Stimulated activated CD8-positive, alpha-beta memory T cell treated with anti-CD3 and anti-CD28 coated beads, Interleukin-4, amount 100 ng/mL, for 24 hours (primary cell): ENCODE data around the gene PPOX.
A peak's percentile ranks its signal among the peaks of the same experiment; 100 is the strongest.

Source experiments
- DNase-seq: peaks from one replicate; pipeline ENCODE4 v3.0.0-alpha.2; 2020; ENCODE audit warnings: low read depth

Gene PPOX

DNA sequence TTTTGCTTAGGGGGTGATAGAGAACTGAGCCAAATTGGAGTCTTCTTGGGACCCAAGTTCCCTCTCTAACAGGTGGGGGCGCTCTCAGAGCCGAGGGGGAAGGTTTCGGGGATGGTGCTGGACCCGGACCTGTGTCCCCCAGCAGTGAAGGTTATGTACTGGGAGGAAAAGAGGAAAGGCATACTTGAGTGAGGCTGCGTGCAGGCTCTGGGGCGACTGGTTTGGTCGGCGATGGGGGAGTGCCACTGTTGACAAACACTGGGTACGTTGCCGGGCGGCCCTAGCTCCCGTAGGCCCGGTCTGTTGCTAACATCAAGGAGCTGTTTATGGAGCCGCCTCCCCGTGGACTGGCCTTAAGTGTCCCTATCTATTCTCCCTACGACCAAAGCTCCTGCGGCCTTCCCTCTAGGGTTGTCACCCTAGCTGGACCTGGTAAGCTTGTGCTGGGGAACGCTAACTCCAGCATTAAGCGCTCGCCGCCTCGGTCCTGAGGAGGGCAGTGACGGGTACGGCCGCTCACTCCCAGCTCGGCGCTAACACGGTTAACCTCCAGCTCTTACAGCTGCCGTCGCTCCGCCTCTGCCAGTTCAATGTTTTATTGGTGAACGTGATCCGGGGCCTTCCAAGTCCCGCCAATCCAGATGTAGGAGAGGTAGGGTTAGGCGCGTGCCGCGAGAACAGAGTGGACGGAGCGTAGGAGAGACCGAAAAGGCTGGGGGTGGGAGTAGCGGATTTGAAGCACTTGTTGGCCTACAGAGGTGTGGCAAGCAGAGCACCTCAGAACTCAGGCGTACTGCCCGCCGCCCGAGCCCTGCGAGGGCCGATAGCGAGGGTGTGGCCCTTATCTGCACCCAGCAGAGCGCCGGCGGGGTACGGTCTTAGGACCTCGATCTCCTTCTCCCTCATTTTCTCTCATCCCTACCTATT lies at the start of gene PPOX:
PPOX (plus strand) TSS at position 685 of the 927 bp plus-strand sequence. CDS start 422 bp downstream, outside the sequence.
- peak; percentile 85 for DNase-seq

DNA sequence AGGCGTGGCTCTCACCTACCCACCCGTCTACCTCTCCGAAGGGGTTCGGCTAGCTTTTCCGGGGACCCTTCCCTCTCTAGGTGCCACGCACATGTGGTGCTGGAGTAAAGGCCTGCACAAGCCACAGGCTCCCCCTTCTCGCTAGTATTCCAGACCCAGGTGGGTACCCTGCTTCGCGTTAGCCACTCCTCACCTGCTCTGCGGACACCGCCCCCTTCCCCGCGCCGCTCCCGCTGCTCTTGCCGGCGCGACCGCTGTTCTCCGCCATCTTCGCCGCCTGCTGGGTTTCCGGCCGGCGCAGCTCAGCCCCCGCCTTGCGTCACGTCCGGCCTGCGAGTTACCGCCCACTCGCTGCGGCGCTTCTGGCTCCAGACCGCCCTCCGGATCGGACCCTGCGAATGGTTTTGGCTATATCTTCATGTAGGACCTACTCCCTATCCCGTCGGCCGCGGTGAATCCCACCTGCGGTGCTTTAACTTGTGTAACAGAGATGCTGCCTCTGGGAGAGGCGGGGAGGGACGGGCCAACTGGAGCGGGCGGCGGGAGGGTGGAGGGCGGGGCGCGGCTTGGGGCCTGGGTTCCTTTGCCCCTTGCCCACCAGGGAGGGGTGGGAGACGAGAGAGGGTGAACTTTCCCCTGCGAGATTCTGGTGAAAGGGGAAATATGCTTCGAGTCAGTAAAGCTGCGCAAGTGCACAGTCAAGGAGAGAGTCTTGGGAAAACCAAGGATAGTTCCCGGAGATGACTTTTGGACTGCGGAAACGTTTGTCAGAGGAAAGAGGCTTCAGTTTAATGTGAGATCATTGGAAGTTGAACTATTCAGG lies 48.3 kb upstream of the PPOX start, which contains the start of the genes NIT1 and PFDN2:
NIT1 (plus strand) TSS at position 347 of the 823 bp plus-strand sequence; CDS start at position 419, 72 bp downstream.
PFDN2 (minus strand) TSS at position 279 of the 823 bp plus-strand sequence; CDS start at position 268, 11 bp downstream.
- peak; percentile 83 for DNase-seq

DNA sequence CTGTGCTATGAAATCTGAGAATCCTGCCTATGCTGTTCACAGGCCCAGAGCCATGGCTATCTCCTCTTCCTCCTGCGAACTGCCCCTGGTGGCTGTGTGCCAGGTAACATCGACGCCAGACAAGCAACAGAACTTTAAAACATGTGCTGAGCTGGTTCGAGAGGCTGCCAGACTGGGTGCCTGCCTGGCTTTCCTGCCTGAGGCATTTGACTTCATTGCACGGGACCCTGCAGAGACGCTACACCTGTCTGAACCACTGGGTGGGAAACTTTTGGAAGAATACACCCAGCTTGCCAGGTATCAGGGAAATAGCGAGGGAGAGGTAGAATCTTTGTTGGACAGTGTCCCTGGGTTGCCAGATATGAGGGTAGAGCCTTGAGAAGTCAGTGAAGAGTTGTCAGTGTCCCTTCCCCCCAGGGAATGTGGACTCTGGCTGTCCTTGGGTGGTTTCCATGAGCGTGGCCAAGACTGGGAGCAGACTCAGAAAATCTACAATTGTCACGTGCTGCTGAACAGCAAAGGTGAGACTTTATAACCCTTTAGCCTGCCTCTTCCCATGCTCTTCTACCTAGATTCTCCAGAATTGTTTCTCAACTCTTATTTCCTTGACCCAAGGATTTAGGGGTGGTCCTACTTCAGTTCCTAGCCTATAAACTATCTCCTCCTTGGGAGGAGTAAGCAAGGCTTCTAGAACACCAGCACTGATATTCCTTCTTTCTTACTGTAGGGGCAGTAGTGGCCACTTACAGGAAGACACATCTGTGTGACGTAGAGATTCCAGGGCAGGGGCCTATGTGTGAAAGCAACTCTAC lies 46.9 kb upstream of the PPOX start:
- no peak for DNase-seq

DNA sequence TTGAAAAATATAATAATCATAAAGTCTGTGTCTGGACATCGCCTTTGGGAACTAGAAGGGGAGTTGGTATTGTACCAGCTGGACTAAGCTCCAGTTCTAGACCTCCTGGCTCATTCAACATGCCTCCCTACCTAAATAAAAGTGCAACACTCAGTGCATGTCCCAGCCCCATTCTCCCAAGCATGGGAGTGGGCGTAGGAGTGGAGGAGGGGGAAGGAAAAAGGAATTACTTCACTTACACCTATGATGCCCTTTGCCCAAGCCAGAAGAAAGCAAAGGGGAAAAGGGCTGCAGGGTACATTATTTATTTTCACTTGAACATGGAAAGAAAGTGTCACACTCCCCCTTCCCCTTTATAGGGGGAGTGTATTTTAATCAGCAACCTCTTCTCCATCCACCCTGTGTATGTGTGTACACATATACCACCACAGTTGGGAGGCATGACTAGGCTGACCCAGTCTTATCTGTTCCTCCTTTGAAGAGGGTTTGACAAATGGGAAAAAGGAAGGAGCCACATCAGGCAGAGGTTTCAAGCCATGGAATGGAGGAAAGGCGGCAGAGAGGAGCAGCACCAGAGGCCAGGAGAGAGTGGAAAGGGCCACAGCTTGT lies 45.1 kb upstream of the PPOX start:
- no peak for DNase-seq

DNA sequence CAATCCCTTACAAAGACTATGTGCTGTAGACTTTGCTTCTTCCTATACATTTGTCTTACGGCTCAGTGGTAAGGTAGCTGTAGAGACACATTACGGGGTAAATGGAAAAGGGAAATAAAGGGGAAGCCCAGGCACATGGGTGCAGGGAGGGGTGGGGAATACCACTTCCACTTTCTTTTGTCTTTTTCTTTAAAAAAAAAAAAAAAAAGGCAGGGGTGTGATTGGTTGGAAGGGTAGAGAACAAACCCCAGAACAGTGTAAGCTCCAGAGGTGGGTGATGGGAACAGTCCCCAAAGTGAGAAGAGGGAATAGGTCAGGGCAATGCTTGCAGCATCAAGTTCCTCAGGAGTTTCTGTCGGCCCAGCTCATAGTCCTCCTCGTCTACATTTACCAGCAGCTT lies 44.4 kb upstream of the PPOX start:
- DNase-seq, result no peak

DNA sequence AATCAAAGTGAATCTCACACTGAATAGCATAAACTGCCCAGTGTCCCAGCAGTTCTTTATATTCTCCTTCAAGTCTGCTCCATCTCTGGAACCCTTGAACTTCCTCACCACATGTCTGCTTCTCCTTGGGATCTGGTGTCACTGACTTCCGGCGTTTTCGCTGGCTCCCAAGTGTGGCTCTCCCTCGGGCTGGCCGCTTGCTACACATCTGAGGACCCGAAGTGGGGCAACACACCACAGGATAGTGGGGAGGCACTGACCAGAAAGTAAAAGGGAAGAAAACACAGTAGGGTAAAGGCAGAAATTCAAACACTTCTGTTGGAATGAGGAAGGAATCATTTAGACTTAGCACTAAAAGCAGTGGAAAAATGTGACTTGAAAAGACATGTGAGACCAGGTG lies 43.3 kb upstream of the PPOX start:
- no peak for DNase-seq

DNA sequence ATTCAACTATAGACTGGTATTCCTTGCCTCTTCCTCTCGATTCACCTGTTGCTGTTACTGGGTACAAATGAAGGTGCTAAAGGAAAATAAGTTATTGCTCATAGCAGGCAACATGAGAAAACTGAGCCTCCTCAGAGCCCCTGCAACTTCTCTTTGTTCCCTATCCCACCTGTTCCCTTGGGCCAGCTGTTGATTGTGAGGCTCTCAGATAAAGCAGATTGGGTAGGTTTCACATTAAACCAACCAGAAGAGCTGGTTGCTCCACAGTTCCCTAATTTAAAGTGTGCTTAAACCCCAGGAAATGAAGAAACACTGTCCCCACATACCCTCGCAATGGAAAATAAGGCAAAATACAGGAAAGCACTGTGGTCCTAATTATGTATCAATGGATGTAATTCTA lies 38.6 kb upstream of the PPOX start:
- no peak for DNase-seq

DNA sequence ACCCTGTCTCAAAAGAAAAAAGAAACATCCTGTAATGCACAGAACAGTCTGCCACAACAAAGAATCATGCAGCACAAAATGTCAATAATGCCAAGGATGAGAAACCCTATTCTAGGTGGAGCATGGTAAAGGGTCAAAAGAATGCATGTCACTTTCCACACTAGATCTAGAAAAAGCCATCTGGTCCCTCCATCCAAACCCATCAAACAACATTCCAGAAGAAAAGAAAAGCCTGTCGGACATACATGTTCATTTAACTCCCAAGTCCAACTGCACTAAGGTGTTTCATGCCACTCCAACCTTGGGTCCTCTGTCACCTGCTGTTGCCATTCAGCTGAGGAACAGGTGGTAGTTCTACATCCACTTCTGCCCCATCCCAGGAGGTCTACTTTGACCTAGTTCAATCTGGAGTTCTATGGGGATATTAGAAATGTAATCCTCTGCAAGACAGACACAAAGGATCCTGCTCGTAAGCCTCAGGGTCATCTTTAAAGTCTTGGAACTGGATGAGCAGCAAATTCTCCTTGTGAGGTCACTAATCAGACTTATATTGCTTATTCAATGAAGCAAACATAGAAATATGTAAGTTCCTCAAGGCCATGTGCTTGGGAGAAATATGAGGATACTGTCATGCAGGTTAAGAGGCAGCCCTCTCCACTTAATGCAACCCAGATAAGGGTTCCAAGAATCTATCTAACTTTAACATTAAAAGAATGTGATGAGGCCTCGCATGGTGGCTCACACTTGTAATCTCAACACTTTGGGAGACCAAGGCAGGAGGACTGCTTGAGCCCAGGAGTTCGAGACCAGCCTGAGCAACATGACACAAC lies 37.4 kb upstream of the PPOX start:
- DNase-seq, result no peak

DNA sequence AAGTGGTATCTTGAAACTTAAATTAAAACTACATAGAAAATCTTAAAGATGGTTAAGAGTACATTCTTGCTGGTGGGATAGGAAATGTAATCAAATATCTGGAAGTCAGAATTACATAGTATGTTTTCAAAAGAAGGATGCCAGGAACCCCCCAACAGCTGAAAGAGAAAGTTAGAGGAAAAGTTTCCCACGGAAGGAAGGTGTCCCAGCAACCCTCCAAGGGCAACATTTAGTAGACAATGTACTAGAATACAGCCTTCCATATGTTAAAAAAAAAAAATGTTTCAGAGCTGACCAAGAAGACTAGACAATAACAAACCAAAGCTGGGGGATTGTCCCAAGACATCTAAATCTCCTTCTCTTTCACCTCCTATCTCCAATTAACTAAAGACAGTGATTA lies 36.0 kb upstream of the PPOX start:
- DNase-seq, result no peak

DNA sequence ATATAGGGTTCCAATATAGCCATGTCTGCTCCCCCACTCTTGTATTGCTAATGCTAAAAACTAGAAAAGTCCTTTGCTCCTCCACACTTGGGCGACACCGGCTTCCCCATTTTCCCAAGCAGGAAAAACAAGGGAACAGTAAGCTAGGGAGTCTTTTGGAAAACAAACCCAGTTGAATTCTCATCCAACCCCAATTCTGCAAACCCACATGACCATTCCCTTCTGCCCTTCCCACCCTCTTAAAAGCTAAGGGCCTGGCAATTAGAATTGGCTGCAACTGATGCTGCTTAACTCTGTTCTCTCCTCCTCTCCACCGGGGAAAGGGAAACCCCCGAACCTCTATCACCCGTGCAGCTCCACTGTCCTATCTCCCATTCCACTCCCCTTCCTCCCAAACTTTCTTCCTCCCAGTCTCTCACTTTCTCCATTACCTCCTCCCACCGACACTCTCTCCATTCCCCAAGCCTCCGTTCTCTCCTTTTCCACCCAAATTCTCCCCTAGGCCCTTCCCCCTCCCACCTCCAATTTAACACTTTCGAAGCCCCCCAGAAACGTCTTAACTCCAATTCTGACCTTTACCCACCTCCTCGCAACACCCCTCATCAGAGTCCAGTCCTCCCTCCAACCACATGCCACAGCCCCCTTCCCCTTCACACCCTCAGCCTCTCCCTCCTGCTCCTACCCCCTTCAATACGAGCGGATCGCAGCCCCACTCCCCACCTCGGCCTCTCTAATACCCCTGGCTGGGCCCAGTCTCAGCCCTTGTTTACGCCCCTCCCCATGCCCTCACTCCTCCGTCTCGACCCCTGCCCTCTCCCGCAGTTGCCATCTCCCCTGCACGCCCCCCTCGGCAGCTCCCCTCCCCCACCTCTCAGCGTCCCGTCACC lies 34.5 kb upstream of the PPOX start:
- DNase-seq, result no peak

DNA sequence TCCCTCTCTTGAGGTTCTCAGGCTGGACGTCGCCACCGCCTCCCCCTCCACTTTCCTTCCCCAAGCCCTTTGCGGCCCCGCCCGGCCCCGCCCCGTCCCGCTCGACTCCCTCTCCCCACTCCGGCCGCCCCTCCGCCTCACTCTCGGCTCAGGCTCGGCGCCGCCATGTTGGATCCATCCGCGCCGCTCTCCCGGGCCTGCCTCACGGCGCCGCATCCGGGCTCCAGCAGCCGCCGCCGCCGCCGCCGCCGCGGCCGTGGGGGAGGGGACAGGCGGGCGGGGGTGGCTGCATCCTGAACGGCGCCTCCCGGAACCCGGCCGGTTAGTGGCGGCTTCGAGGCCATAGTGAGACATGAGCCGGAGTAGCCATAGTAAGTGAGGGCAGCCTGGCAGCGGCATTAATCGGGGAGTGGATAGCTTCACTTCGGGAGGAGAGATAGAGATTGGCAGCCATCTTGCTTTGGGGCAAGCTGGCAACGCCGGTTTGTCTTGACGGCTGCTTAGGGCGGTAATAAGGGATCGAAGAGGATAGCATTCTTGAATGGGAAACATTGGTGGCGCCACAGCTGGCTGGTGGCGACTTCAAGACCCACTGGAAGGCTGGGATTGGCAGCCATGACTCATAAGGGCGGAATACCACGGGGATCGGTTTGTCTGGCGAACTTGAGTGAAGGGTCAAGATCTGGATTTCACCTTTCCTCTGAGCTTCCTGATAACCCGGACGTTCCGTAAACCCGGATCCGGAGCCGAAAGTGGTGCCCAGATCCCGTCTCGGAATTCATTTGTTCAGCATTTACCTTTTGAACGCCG lies 33.6 kb upstream of the PPOX start, which contains the start of gene DEDD:
DEDD (minus strand) TSS at position 258 of the 810 bp plus-strand sequence. CDS start 8,205 bp downstream, outside the sequence.
- peak; percentile 81 for DNase-seq

DNA sequence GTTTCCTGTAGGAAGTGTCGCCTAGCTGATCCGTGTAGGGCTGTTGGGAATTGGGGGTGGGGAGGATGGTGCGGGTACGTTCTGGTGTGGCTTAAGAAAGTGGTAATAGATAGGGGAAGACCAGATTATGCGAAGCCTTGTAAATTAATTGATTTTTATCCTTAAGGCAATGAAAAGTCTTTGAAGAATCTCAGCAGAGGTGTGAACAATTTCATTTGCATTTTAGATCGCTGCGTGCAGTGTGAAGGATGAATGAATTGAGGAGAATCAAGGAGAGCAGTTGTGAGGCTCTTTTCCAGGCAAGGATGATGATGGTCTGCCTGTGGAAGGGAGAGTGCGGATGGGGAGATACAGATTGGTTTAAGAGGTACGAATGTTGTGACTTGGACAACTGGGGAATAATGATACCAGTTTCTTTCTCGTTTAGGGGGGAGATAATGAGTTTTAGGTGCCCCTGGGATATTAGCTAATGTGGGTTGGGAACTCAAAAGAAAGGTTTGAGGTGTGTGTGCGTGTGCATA lies 32.9 kb upstream of the PPOX start:
- DNase-seq, result no peak

DNA sequence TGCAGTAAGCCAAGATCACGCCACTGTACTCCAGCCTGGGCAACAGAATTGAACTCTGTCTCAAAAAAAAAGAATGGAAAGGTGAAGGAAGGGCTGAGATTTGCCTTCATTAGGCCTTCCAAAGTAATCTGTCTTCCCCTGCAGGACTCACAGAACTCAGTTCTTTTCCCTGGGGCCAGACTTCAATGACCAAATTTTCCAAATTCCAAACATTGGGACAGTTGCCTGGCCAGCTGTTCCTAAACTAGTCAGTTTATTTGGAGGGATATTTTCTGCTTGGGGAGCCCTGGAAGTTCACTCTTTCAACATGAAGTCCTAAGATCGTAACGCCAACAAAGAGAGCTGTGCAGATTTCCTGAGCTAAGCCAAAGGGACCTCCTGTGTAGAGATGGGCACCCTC lies 28.3 kb upstream of the PPOX start:
- DNase-seq, result no peak

DNA sequence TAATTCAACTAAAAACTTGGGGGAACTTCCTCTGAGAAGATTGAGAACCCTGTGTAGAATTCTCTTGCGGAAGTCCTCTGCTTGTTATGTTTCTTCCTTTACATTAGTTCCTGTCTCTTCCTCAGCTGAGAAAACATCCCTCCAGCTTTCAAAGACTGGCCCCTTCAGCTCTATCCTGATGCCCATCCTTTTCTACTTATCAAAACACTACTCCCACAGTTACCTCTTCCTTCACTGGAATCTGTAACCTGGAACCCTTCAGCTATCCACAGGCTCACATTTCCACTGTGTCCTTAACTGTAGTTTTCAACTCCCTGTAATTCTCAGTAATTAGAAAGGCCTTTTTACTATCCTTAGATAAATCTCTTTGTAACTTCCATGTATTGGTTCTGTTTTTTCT lies 27.8 kb upstream of the PPOX start:
- no peak for DNase-seq

DNA sequence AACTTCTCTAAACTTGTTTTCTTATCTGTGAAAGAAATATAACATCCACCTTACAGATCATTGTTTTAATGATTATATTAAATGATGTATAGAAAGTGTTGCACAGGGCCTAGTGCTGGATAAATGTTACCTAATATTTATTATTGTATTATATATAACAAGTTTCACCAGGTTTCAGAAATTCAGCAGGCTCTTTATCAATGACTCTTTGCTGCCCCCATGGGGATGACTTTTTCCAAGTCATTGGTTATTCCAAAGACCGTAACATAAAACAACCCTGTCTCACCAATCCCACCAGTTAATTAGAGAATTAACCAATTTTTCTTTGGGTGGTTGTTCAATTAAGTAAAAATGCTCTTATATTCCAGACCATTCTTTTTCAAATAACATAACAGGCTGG lies 26.5 kb upstream of the PPOX start:
- no peak for DNase-seq

DNA sequence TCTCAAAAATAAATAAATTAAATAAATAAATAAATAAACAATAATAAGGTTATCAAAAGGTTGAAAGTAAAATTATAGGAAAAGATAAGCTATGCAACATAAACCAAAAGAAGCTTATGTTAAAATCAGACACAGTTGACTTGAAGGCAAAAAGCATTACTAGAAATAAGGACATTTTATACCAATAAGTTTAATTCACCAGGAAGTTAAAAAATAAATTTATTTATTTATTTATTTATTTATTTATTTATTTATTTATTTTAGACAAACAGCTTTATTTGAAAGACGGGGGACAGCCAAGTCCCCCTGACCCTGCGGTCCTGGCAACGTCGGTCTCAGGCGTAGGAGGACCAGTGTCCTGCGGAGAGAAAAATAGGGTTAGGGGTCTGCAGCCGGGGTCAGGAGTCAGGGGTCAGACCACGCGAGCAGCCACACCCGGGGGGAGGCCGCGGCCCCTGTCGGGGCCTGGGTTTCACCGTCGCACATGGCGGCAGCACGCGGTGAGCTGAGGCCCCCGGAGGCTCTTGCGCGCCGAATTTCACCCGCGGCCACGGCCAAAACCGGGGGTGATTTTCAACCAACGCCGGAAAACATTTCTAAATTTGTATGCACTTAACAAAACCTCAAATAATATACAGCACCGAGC lies 25.3 kb upstream of the PPOX start:
- DNase-seq, result no peak

DNA sequence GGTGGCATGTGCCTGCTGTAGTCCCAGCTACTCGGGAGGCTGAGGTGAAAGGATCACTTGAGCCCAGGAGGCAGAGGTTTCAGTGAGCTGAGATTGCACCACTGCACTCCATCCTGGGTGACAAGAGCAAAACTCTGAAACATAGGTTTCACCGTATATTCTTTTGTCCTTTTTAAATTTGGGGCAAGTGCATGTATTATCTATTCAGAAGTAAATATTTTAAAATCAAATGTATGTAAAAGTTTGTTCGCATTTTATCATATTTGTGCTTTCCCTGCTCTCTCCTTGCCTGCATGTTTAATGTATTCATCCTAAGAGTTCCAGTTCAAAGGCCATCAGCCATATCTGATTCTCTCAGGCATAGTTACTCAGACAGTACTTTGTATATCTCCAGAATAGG lies 20.4 kb upstream of the PPOX start:
- DNase-seq, result no peak

DNA sequence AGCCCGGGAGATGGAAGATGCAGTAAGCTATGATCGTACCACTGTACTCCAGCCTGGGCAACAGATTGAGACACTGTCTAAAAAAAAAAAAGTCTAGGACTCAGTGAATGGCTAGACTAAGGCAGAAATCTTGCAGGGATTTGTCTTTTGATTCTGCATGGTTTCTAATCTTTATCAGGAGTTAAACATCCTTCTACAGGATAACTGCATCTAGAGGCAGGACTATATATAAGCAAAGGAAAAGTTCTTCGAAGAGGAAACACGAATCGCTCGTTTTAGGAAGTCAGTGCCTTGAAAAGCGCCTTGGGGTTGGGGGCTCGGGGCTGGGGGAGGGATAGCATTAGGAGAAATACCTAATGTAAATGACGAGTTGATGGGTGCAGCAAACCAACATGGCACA lies 13.1 kb upstream of the PPOX start:
- no peak for DNase-seq
